Immature natural killer cell (primary cell): ENCODE results near the gene HES7. TPM values are rescaled to one million over a fixed set of nuclear protein-coding genes. Genes with fewer than 3 reads are reported as not detected.
"Not testable (repeated sequence)": the region's sequence is repeated elsewhere in the genome, so short reads cannot be mapped to it uniquely, and the experiment has no call there.

Experiments
- DNase-seq, 3 donors: peaks; one replicate each; pipeline ENCODE4 v3.0.0; 2022; ENCODE audit warnings: mixed read lengths in 1 of 3
- H3K27ac Mint-ChIP-seq, 6 donors: one replicate each; pipeline ENCODE4 v1.8.0; 2020; ENCODE audit warnings: mixed read lengths in 6 of 6, mild to moderate bottlenecking in 5 of 6, inconsistent platforms in 4 of 6, moderate library complexity in 3 of 6
- H3K27me3 Mint-ChIP-seq, 3 donors: one replicate each; pipeline ENCODE4 v1.8.0; 2020 to 2021; ENCODE audit warnings: low read depth in 3 of 3, mild to moderate bottlenecking in 3 of 3, mixed read lengths in 3 of 3, moderate library complexity in 3 of 3, inconsistent platforms in 1 of 3
- H3K36me3 Mint-ChIP-seq, 3 donors: one replicate each; pipeline ENCODE4 v1.8.0; 2020; ENCODE audit warnings: mixed read lengths in 3 of 3, inconsistent platforms in 2 of 3, mild to moderate bottlenecking in 2 of 3
- H3K4me1 Mint-ChIP-seq, 2 donors: one replicate each; pipeline ENCODE4 v1.8.0; 2020; ENCODE audit warnings: inconsistent platforms in 2 of 2, mild to moderate bottlenecking in 2 of 2, mixed read lengths in 2 of 2, moderate library complexity in 1 of 2
- H3K4me3 Mint-ChIP-seq, 5 donors: one replicate each; pipeline ENCODE4 v1.8.0; 2020; ENCODE audit warnings: mild to moderate bottlenecking in 5 of 5, mixed read lengths in 5 of 5, inconsistent platforms in 3 of 5, moderate library complexity in 3 of 5
- H3K9me3 Mint-ChIP-seq, 6 donors: one replicate each; pipeline ENCODE4 v1.8.0; 2020; ENCODE audit warnings: mild to moderate bottlenecking in 6 of 6, mixed read lengths in 6 of 6, inconsistent platforms in 4 of 6, moderate library complexity in 3 of 6
- polyA plus RNA-seq, 3 donors: library from polyadenylated mRNA; unstranded; fragments of 300-500 nt; fragmentation: Illumina TruSeq; gene quantifications; one replicate each; pipeline ENCODE4 v1.2.3, GENCODE V29; 2021

HES7 gene
- polyA plus RNA-seq, 3 donors from 2014 or later, result not detected

- not testable (repeated sequence) for H3K4me3 Mint-ChIP-seq, H3K9me3 Mint-ChIP-seq, DNase-seq, H3K36me3 Mint-ChIP-seq, H3K4me1 Mint-ChIP-seq, H3K27ac Mint-ChIP-seq
- H3K27me3 Mint-ChIP-seq, result peaks cover 6 to 14% (median 9%) of the 10 kb centered on the region in 3 donors
Observed at GRCh38 chr17:8106980-8107379, 16.9 kb downstream of the HES7 start.

DNA sequence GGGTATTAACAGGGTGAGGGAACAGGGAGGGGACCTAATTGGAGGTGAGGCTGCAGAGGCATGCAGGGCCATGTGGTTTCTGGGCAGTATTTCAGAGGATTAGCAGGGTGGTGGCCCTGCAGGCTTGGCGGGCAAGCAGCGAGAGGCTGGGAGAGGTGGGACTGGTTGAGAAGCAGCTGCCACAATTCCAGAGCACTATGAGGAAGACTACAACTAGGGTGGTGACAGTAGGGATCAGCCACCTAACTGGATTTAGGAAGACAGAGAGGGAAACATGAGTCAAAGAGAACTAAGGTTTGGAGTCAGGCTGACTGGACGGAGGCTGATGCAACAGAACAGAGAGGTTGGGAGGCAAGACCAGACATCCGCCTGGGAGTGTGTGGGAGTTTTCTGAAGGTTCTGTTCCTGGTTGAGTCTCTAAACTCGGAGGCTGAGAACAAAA is 17.9 kb downstream of the HES7 start:
- Mint-ChIP-seq H3K36me3 (no peaks in the 10 kb centered on the region), H3K9me3 (no peaks in the 10 kb centered on the region), H3K27ac (no peak overlapping the region), H3K27me3 (peaks cover 0 to 7% (median 5%) of the 10 kb centered on the region in 3 donors), H3K4me1 (peaks cover 1 to 4% of the 10 kb centered on the region in 2 donors), H3K4me3 (no peak overlapping the region)
- no peak for DNase-seq

GRCh38 chr17:8104911-8105310 is 19.0 kb downstream of the HES7 start:
- Mint-ChIP-seq H3K9me3 (no peaks in the 10 kb centered on the region), H3K4me3 (no peak overlapping the region), H3K27ac (no peak overlapping the region), H3K4me1 (no peaks in the 10 kb centered on the region), H3K27me3 (peaks cover 0 to 5% (median 0%) of the 10 kb centered on the region in 3 donors), H3K36me3 (no peaks in the 10 kb centered on the region)
- DNase-seq, result no peak

DNA sequence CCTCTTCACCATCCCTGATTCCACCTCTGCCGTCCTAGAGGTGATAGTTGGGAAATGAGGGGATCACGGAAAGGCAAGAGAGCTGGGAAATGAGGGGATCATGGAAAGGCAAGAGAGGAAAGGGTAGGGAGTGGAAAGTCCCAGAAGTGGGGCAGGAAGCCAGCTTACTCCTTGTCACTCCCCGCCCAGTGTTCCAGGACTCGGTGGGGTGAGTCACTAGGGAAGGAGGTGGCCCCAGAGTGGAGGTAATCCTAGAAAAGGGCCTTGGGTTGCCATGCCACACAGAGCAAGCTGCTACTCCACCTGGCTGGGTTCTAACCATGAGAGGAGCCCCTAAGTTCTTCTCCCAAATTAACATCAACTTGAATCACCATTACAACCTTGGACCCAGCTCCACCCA is 20.4 kb downstream of the HES7 start:
- H3K9me3 Mint-ChIP-seq, result no peaks in the 10 kb centered on the region
- no peaks in the 10 kb centered on the region for H3K4me1 Mint-ChIP-seq
- H3K4me3 Mint-ChIP-seq, result no peak overlapping the region
- H3K36me3 Mint-ChIP-seq, result no peaks in the 10 kb centered on the region
- H3K27ac Mint-ChIP-seq, result no peak overlapping the region
- peaks cover 0 to 8% (median 0%) of the 10 kb centered on the region in 3 donors for H3K27me3 Mint-ChIP-seq
- no peak for DNase-seq

GRCh38 chr17:8101721-8102120 is 22.2 kb downstream of the HES7 start:
- DNase-seq, result no peak
- Mint-ChIP-seq H3K4me3 (no peak overlapping the region), H3K27me3 (peaks cover 1 to 11% (median 3%) of the 10 kb centered on the region in 3 donors), H3K36me3 (no peaks in the 10 kb centered on the region), H3K27ac (no peak overlapping the region), H3K9me3 (no peaks in the 10 kb centered on the region), H3K4me1 (no peaks in the 10 kb centered on the region)

DNA sequence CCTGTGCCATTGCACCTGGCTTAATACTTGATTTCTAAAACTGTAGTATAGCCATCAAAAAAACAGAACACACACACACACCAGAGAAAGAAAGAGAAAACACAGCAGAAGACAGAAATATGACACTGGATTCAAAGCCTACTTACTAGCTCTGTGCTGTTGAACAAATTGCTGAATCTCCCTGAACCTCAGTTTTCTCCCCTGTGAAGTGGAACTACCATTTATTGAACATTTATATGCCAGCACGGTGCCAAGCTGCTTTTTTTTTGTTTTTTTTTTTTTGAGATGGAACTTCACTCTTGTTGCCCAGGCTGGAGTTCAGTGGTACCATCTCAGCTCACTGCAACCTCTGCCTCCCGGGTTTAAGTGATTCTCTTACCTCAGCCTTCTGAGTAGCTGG is 23.1 kb downstream of the HES7 start:
- Mint-ChIP-seq H3K4me1 (no peaks in the 10 kb centered on the region), H3K9me3 (no peaks in the 10 kb centered on the region), H3K27ac (no peak overlapping the region), H3K4me3 (no peak overlapping the region), H3K36me3 (no peaks in the 10 kb centered on the region), H3K27me3 (peaks cover 1 to 8% (median 3%) of the 10 kb centered on the region in 3 donors)
- DNase-seq, result no peak

DNA sequence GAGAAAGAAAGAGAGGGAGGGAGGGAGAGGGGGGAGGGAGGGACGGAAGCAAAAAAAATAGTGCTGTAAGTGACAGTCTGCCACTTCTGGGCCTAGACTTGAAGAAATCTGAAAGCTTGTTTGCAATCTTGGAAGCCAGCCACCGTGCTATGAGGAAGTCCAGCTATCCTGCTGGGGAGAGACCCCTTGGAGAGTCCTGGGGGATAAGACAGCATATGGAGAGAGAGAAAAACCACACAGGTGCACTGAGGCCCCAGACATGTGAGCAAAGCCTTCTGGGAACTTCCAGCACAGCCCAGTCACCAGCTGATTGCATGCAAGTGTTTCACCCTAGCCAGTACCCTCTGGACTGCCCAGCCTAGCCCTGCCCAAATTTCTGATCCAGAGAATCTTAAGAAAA is 23.8 kb downstream of the HES7 start:
- no peak overlapping the region for H3K4me3 Mint-ChIP-seq
- DNase-seq, result no peak

DNA sequence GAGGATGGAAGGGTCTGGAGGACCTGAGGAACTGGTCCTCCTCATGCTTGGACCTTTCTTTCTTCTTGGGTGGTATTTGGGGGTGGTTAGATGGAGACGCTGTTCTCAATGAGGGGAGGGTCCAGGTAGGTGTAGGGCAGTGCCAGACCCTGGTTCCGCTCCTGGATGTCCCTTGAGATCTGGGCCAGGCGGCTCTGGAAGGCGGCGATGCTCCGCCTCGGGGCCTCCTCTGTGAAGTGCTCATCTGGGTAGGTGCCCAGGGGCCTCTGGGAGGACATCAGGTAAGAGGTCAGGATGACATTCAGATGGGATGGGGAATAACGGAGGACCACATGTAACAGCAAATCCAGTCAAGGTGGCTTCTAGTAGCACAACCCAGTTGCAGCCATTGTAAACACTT is 27.4 kb downstream of the HES7 start:
- no peaks in the 10 kb centered on the region for H3K9me3 Mint-ChIP-seq
- DNase-seq, result no peak
- peaks cover 1 to 8% (median 5%) of the 10 kb centered on the region in 3 donors for H3K27me3 Mint-ChIP-seq
- H3K4me1 Mint-ChIP-seq, result peaks cover 3 to 5% of the 10 kb centered on the region in 2 donors
- no peak overlapping the region for H3K27ac Mint-ChIP-seq
- no peaks in the 10 kb centered on the region for H3K36me3 Mint-ChIP-seq
- H3K4me3 Mint-ChIP-seq, result no peak overlapping the region

More for the DNA sequence above, 23.8 kb downstream of the HES7 start:
- Mint-ChIP-seq H3K27me3 (peaks cover 1 to 8% (median 3%) of the 10 kb centered on the region in 3 donors), H3K36me3 (no peaks in the 10 kb centered on the region), H3K27ac (no peak overlapping the region), H3K4me1 (no peaks in the 10 kb centered on the region), H3K9me3 (no peaks in the 10 kb centered on the region)

GRCh38 chr17:8095361-8095760 is 28.5 kb downstream of the HES7 start:
- H3K27me3 Mint-ChIP-seq, result peaks cover 1 to 14% (median 5%) of the 10 kb centered on the region in 3 donors
- no peak for DNase-seq
- no peaks in the 10 kb centered on the region for H3K36me3 Mint-ChIP-seq
- H3K9me3 Mint-ChIP-seq, result no peaks in the 10 kb centered on the region
- H3K27ac Mint-ChIP-seq, result no peak overlapping the region
- H3K4me1 Mint-ChIP-seq, result peaks cover 3 to 5% of the 10 kb centered on the region in 2 donors
- no peak overlapping the region for H3K4me3 Mint-ChIP-seq

DNA sequence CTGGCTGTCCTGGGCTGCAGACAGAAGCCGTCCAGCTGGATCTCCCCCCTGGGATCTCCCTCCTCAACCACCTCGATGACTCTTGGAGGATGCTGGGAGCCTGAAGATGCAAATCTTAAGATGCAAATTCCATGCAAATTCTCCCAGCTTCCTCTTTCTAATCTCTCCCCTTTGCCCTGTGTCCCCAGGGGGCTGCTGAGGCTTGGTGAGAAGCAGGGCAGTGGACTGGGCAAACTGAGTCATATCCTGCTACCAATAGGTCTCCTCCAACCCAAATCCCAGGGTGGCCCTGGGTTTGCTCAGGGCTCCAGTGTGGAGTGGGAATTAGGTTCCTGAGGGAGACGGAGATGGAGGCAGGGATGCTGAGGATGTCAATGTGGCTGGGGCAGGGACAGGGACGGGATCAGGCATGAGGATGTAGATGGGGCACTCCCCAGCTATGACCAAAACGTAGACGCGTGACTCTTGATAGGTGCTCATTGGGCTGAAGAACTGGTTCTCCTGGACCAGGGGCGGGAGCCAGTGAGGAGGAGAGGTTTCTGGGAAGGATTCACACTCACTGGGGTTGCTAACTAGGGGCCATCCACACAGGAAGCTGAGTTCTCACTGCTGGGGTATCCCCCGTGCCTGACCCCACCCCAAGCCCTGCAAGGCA is 32.7 kb downstream of the HES7 start:
- Mint-ChIP-seq H3K27me3 (peaks cover 0 to 12% (median 9%) of the 10 kb centered on the region in 3 donors), H3K9me3 (no peaks in the 10 kb centered on the region), H3K4me1 (peaks cover 3 to 5% of the 10 kb centered on the region in 2 donors), H3K36me3 (no peaks in the 10 kb centered on the region), H3K27ac (no peak overlapping the region), H3K4me3 (no peak overlapping the region)
- no peak for DNase-seq

GRCh38 chr17:8089728-8090127 is 34.2 kb downstream of the HES7 start:
- DNase-seq, result no peak
- Mint-ChIP-seq H3K27ac (no peak overlapping the region), H3K9me3 (no peaks in the 10 kb centered on the region)

GRCh38 chr17:8087952-8088230 is 36.0 kb downstream of the HES7 start:
- no peaks in the 10 kb centered on the region for H3K4me1 Mint-ChIP-seq
- no peaks in the 10 kb centered on the region for H3K36me3 Mint-ChIP-seq
- H3K4me3 Mint-ChIP-seq, result no peak overlapping the region
- no peak for DNase-seq
- peaks cover 0 to 10% (median 8%) of the 10 kb centered on the region in 3 donors for H3K27me3 Mint-ChIP-seq
- no peaks in the 10 kb centered on the region for H3K9me3 Mint-ChIP-seq
- H3K27ac Mint-ChIP-seq, result no peak overlapping the region

More at GRCh38 chr17:8089728-8090127, 34.2 kb downstream of the HES7 start:
- Mint-ChIP-seq H3K27me3 (peaks cover 0 to 10% (median 9%) of the 10 kb centered on the region in 3 donors), H3K4me3 (no peak overlapping the region), H3K4me1 (peaks cover 3 to 5% of the 10 kb centered on the region in 2 donors), H3K36me3 (no peaks in the 10 kb centered on the region)

GRCh38 chr17:8087075-8087951 is 36.6 kb downstream of the HES7 start, which contains the start of gene ALOX12B:
Gene ALOX12B (minus strand): TSS chr17:8087716. CDS start chr17:8087442, 274 bp downstream.
- DNase-seq, result no peak
- no peaks in the 10 kb centered on the region for H3K4me1 Mint-ChIP-seq
- no peaks in the 10 kb centered on the region for H3K9me3 Mint-ChIP-seq
- H3K36me3 Mint-ChIP-seq, result no peaks in the 10 kb centered on the region
- H3K4me3 Mint-ChIP-seq, result no peak within 1 kb of the TSS
- no peak within 1 kb of the TSS for H3K27ac Mint-ChIP-seq
- H3K27me3 Mint-ChIP-seq, result peaks cover 0 to 10% (median 8%) of the 10 kb centered on the region in 3 donors

- Mint-ChIP-seq H3K27ac (no peak overlapping the region), H3K9me3 (no peaks in the 10 kb centered on the region), H3K4me3 (no peak overlapping the region), H3K4me1 (peaks cover 1 to 7% of the 10 kb centered on the region in 2 donors), H3K36me3 (no peaks in the 10 kb centered on the region), H3K27me3 (peaks cover 2 to 8% (median 4%) of the 10 kb centered on the region in 3 donors)
- no peak for DNase-seq
Observed at GRCh38 chr17:8084250-8084649, 39.7 kb downstream of the HES7 start.
